Loucy (cell line): Measurements from ENCODE around the gene PCBP3.

Experiments
- H2AFZ ChIP-seq: fragments of 200-600 bp; sonication (generic); 2 replicates; pipeline ENCODE4 v1.6.0; 2016; ENCODE audit warnings: antibody characterized with exemption, mild to moderate bottlenecking, low read length, moderate library complexity
- H3F3A ChIP-seq: fragments of 200-600 bp; 2 replicates; pipeline ENCODE4 v1.6.0; 2016; ENCODE audit warnings: antibody characterized with exemption, low read depth, mild to moderate bottlenecking
- H3K27me3 ChIP-seq: fragments of 200-600 bp; sonication (generic); 2 replicates; pipeline ENCODE4 v1.6.1; 2014; ENCODE audit warnings: low read length, mild to moderate bottlenecking; ENCODE audit not compliant: insufficient read depth, poor library complexity, severe bottlenecking
- H3K36me3 ChIP-seq: fragments of 200-600 bp; sonication (generic); 2 replicates; pipeline ENCODE4 v1.6.1; 2016; ENCODE audit warnings: low read length; ENCODE audit not compliant: insufficient read depth
- H3K4me1 ChIP-seq: fragments of 200-600 bp; sonication (generic); 2 replicates; pipeline ENCODE4 v1.5.1; 2014; ENCODE audit warnings: low read length, mild to moderate bottlenecking; ENCODE audit not compliant: insufficient read depth, poor library complexity, severe bottlenecking
- H3K4me2 ChIP-seq: fragments of 200-600 bp; sonication (generic); 2 replicates; pipeline ENCODE4 v1.6.0; 2014; ENCODE audit warnings: antibody characterized with exemption, low read length, low read depth, mild to moderate bottlenecking; ENCODE audit not compliant: poor library complexity, severe bottlenecking
- H3K4me3 ChIP-seq: fragments of 200-600 bp; sonication (generic); 2 replicates; pipeline ENCODE4 v1.5.1; 2014; ENCODE audit warnings: low read length, mild to moderate bottlenecking, mixed read lengths; ENCODE audit not compliant: poor library complexity, severe bottlenecking
- H3K79me2 ChIP-seq: fragments of 200-600 bp; sonication (generic); 2 replicates; pipeline ENCODE4 v1.6.1; 2014; ENCODE audit warnings: low read length; ENCODE audit not compliant: insufficient read depth
- H3K9ac ChIP-seq: fragments of 200-600 bp; sonication (generic); 2 replicates; pipeline ENCODE4 v1.6.0; 2014; ENCODE audit warnings: mild to moderate bottlenecking, low read depth, low read length, moderate library complexity; ENCODE audit not compliant: poor library complexity, severe bottlenecking
- H3K9me2 ChIP-seq: fragments of 200-600 bp; sonication (generic); replicated peaks from 2 replicates; pipeline ENCODE4 v1.6.1; 2016; ENCODE audit warnings: low read depth, low read length, mixed read lengths
- H3K9me3 ChIP-seq: fragments of 200-600 bp; sonication (generic); 2 replicates; pipeline ENCODE4 v1.6.1; 2014; ENCODE audit warnings: mild to moderate bottlenecking, antibody characterized with exemption, low read length, low read depth; ENCODE audit not compliant: insufficient read depth
- H4K20me1 ChIP-seq: fragments of 200-600 bp; sonication (generic); 2 replicates; pipeline ENCODE4 v1.6.0; 2014; ENCODE audit warnings: antibody characterized with exemption, low read length, mild to moderate bottlenecking; ENCODE audit not compliant: insufficient read depth, poor library complexity, severe bottlenecking
- CTCF ChIP-seq: fragments of 200-600 bp; sonication (generic); conservative IDR thresholded peaks from 2 replicates; pipeline ENCODE4 v1.5.1; 2014; ENCODE audit warnings: mild to moderate bottlenecking, antibody characterized with exemption, low read length
- EZH2phosphoT487 ChIP-seq: fragments of 200-600 bp; IDR thresholded peaks from 2 replicates; pipeline ENCODE4 v1.6.1; 2018; ENCODE audit warnings: antibody characterized with exemption, mild to moderate bottlenecking, moderate library complexity, borderline replicate concordance

The PCBP3 gene

GRCh38 chr21:45725844-45726200 lies 82.3 kb downstream of the PCBP3 start:
- Histone ChIP-seq H4K20me1 (no peaks in the 10 kb centered on the region), H3K4me1 (no peaks in the 10 kb centered on the region), H3K9me2 (no peaks in the 10 kb centered on the region), H3K27me3 (no peaks in the 10 kb centered on the region), H2AFZ (no peak overlapping the region), H3K9me3 (no peaks in the 10 kb centered on the region), H3F3A (no peaks in the 10 kb centered on the region), H3K36me3 (no peaks in the 10 kb centered on the region), H3K9ac (no peak overlapping the region), H3K4me2 (no peak overlapping the region), H3K79me2 (no peaks in the 10 kb centered on the region), H3K4me3 (no peak overlapping the region)
- TF ChIP-seq CTCF (no peak), EZH2phosphoT487 (no peak)

GRCh38 chr21:45726438-45726837 lies 82.9 kb downstream of the PCBP3 start:
- Histone ChIP-seq H3K4me1 (no peaks in the 10 kb centered on the region), H4K20me1 (no peaks in the 10 kb centered on the region), H3K79me2 (no peaks in the 10 kb centered on the region), H3K9ac (no peak overlapping the region), H3K36me3 (no peaks in the 10 kb centered on the region), H3K27me3 (no peaks in the 10 kb centered on the region), H3K9me3 (no peaks in the 10 kb centered on the region), H3F3A (no peaks in the 10 kb centered on the region), H3K4me3 (no peak overlapping the region), H2AFZ (no peak overlapping the region), H3K4me2 (no peak overlapping the region), H3K9me2 (no peaks in the 10 kb centered on the region)
- TF ChIP-seq EZH2phosphoT487 (no peak), CTCF (no peak)

- Histone ChIP-seq H4K20me1 (no peaks in the 10 kb centered on the region), H3K27me3 (no peaks in the 10 kb centered on the region), H3K36me3 (no peaks in the 10 kb centered on the region), H2AFZ (no peak overlapping the region), H3K4me3 (no peak overlapping the region), H3K9me3 (no peaks in the 10 kb centered on the region), H3K4me1 (no peaks in the 10 kb centered on the region), H3F3A (no peaks in the 10 kb centered on the region), H3K9me2 (no peaks in the 10 kb centered on the region), H3K9ac (no peak overlapping the region), H3K79me2 (no peaks in the 10 kb centered on the region), H3K4me2 (no peak overlapping the region)
- TF ChIP-seq CTCF: no peak
- no peak for TF ChIP-seq EZH2phosphoT487
Measured at GRCh38 chr21:45727390-45727789, 83.9 kb downstream of the PCBP3 start.
